T47D (cell line): ENCODE data around the gene AXIN2.

ENCODE experiments used
- DNase-seq, 2 experiments: peaks; one replicate each; pipeline versions ENCODE4 v3.0.0 to v3.0.0-alpha.2; 2011 to 2012; ENCODE audit warnings: low read depth in 1 of 2, low spot score in 1 of 2
- JUND ChIP-seq: IDR thresholded peaks from 2 replicates; pipeline ENCODE4 v1.6.1; 2012; ENCODE audit warnings: low read depth
- in situ Hi-C: cut with HindIII; loops from 2 replicates; pipeline ENCODE4 v1.10.0; 2016; ENCODE audit warnings: low sequenced_read_pairs, low pct_unique_long_range_greater_than_20kb

Gene AXIN2, protein sequence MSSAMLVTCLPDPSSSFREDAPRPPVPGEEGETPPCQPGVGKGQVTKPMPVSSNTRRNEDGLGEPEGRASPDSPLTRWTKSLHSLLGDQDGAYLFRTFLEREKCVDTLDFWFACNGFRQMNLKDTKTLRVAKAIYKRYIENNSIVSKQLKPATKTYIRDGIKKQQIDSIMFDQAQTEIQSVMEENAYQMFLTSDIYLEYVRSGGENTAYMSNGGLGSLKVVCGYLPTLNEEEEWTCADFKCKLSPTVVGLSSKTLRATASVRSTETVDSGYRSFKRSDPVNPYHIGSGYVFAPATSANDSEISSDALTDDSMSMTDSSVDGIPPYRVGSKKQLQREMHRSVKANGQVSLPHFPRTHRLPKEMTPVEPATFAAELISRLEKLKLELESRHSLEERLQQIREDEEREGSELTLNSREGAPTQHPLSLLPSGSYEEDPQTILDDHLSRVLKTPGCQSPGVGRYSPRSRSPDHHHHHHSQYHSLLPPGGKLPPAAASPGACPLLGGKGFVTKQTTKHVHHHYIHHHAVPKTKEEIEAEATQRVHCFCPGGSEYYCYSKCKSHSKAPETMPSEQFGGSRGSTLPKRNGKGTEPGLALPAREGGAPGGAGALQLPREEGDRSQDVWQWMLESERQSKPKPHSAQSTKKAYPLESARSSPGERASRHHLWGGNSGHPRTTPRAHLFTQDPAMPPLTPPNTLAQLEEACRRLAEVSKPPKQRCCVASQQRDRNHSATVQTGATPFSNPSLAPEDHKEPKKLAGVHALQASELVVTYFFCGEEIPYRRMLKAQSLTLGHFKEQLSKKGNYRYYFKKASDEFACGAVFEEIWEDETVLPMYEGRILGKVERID

DNA sequence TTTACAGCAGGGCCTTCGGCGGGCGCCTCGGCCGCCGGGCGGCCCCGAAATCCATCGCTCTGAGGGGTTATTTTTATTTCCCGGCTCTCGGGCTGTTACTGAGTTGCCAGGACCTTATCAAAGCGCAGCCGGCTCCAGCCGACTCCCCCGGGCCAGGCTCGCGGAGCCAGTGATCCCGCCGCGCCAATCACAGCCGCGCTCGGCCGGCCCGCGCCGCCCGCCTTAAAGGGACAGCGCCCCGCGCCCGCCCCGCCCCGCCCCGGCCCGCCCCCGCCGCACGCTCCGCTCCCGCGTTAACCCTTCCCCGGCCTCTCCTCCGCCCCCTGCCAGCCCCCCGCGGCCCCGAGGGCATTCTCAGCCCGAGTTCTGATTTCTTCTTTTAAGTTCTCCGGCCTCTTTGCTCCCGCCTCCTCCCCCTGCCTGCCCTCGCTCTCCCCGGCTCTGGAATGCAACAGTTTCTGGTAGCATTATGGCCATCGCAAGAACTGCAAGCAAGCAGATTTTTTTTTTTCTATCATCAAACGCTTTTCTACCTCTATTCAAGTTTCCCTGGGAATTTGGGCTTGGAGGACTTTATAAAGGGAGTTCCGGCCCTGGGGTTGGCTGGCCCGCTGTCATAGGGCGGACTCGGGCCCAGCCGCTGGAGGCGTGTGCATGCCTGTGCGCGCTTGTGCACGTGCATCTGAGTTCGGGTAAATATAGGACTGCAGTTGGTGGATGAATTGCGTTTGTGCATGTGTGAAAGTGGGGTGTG lies at the start of gene AXIN2:
Gene AXIN2, minus strand, starts transcription at position 197 of the 754 bp plus-strand sequence. CDS start 3,028 bp downstream, outside the sequence.
- DNase-seq = peak; percentile 86 to 99
- no peak for TF ChIP-seq JUND
- in situ Hi-C loops = no loop called here

DNA sequence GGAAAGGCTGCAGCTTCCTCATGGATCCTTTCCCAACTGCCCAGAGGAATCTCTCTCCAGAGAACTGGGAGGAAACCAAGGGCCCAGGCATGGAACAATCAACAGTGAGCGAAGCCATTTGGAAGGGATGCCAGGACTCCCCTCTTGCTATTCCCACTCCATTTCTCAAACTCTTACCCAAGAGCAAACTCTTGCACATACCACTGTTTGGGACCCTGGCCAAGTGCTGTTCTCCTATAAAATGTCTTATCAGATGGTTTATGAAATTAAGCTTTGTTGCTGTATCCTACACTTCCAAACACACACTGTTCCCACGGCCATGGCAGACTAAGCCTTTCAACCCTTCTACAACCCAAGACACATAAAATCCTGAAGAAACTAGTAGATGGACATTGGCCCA lies 48.3 kb upstream of the AXIN2 start:
- in situ Hi-C loops = no loop called here
- no peak for TF ChIP-seq JUND
- peak in 1 of 2 experiments; percentile 64 for DNase-seq

DNA sequence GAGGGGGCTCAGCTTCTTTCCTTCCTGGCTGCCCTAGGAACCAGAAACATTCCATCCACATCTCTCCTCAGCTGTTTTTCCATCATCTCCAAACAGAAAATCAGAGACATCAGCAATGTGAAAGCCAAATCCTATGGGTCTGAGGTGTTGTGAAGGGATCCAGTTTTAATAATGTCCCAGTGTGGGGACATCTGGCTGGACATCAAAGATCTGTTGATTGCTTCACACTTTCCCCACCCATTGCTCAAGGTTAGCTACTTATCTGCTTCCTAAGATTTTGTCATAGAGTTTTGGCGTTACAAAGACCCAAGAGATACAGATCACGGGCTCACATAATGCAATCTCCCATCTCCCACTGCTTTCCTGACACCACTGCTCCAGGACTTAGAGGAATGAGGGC lies 47.8 kb upstream of the AXIN2 start:
- no peak for TF ChIP-seq JUND
- DNase-seq = no peak
- in situ Hi-C loops = no loop called here

DNA sequence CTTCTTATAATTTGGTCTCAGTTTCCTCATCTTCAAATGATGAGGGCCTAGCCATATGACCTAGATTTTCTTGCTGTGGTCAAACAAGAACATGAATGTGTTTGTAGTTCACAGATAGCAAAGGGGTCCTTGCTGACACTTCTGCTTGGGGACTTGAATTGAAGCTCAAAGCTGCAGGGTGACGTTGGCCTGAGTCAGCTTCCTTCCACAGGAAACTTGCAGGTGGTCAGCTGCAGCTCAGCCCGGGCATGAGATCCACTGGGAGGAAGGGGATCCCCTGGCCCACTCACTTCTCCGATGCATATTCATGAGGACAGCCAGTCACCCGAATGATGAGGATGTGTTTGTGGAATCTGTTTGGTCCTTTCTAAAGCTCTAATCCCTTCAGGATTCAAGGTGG lies 42.6 kb upstream of the AXIN2 start:
- no peak for TF ChIP-seq JUND
- no peak for DNase-seq
- in situ Hi-C loops = no loop called here

DNA sequence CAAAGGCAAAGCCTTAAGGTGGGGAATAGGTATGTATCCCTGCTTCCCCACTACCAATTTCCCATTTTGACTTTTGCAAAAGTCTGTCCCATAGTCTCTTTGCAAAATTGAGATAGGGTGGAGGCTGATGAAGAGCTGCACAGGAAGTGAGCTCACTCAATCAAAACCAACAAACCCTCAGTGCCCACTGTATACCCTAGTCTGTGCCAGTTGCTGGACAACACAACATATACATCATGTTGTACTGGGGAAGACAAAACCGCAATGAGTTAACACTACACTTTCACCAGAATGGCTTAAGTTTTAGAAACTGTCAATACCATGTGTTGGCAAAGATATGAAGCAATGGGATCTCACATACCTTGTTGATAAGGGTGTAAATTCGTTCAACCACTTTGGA lies 40.4 kb upstream of the AXIN2 start:
- DNase-seq = no peak
- no peak for TF ChIP-seq JUND
- in situ Hi-C loops = no loop called here

DNA sequence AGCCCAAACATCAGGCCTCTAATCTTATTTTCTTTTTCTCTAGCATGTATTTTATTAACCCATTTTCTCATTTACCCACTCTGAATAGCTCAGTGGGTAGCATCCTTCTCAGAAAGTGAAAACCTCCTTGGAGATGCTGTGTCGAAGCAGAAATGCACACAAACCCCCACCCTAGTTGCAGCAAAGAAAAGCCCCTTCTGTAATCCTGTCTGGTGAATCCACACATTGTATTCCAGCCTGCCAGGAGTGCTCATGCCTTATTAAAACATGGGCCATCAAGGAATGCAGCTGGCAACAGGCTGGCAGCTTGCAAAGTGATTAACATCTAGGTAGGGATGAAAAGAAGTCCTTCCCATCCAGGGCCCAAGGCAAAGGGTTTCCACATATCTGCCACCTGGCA lies 39.7 kb upstream of the AXIN2 start:
- DNase-seq = no peak
- TF ChIP-seq JUND = no peak
- in situ Hi-C loops = no loop called here

DNA sequence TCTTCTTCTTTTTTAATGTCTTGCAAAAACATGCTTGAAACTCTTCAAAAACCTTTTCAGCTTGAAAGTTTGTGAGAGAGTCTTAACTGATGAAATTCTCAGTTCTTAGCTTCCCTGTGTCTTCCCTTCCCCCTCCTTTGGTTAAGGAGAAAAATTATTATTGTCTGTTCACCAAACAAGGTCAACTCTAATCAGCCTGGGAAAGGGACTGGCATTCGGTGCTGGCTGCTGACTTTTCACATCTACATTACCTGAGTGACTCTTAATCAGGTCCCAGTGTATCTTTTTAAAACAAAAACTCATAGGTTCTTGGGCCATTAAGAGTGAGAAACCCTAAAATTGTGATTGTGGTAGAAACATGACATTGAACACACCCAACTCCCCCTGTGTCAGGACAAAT lies 39.1 kb upstream of the AXIN2 start:
- in situ Hi-C loops = no loop called here
- no peak for TF ChIP-seq JUND

DNA sequence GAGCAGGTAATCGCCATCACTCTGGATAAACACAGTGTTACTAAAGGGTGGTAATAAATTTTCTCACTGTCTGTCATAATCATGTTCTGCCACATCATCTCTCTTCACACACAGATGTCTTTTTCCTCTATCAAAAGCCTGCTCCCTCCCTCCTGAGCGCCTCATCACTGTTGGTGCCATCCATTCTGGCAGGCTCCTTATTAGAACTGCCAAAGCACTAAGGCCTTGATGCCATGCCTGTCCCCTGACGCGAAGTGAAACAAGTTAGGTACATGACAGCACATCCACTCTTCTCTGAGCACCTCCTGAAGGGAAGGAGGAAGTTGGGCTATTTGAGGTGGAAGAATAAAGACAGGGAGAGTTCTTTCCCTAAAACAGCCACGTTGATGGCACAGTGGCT lies 38.2 kb upstream of the AXIN2 start:
- in situ Hi-C loops = no loop called here
- no peak for TF ChIP-seq JUND
- no peak for DNase-seq

More for the DNA sequence above, 39.1 kb upstream of the AXIN2 start:
- DNase-seq = no peak

DNA sequence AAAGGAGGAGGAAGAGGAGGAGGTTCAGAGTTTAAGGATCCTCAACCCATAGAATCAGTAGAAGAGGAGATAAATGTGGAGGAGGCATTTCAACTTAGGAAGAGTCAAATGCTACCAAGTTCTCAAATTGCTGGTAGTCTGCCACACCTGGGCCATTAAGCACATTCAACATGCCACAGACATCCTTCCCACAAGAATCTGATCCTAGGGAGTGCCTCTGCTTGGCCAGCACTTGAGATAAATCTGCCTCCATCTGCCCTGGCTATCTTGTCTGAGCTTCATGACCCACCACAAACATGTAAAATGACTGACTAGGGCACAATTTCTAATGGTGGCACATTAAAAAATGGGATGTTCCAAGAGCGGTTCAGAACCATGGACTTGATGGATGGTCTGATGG lies 37.3 kb upstream of the AXIN2 start:
- in situ Hi-C loops = no loop called here
- no peak for DNase-seq
- TF ChIP-seq JUND = no peak

DNA sequence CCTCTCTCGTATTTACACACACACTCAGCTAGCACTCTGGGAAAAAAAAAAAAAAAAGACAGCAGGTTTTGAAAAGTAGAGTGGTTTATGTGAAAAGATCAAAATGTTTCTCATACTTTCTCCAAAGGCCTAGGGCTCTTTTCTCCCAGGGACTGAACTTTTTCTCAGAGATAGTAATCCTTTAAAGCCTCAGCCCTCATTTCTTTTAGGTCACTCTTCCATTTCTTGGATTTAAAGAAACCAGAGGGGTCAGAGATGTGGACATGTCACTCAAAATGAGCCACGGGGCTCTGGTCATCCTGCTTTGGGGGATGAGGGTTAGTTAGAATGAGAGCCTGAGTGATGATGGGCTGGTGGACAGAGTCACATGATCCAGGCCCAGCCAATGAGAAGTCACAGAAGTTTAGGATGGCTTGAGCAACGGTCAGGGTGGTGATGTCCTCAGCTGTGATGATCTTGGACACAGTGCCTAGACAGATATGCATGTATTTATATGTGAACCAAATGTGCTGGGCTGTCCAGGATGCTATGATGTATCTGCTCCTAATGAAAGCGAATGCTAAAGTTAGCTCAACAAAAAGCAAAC lies 33.7 kb upstream of the AXIN2 start:
- TF ChIP-seq JUND = no peak
- no peak for DNase-seq
- in situ Hi-C loops = no loop called here

DNA sequence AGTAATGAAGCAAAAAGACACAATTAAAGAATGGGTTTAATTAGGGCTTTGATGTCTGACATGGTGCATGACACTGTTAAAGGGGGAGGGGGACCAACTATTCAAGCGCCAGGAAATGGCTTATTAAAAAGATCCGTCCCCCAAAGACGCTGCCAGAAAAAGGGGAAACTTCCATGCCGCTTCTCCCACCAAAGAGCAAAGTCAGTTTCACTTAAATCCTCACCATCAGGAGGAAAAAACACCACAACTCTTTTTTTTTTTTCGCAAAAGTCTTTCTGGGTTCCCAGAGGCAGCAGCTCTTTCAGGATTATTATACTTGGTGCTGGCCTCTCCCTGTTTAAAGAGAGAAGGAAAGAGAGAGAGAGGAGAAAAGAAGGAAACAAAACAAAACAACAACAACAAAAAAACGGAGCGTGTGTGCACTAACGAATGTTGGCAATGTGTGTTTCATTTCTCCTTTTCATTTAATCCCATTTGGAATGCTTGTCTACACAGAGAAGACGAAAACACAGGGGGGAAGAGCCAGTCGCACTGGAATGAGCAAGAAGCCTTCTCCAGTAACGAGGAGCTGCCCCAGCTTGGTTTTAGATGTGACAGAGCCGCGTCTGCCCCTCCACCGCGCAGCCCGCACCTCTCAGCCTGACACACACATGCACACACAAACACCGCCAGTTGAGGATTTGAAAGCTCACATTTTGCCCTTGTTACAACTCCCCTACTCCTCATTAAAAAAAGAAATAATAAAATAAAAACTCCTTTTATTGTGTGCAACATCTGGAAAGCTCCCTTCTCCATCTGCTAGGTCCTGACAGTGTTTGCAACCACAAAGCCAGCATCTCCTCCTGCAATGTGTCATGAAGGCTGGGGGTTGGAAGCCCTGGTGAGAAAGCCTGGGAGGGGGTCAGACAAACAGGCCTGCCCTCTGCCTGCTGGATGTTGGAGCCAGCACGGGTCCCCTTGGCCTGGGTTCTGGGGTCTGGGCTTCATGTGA lies 32.7 kb upstream of the AXIN2 start:
- DNase-seq = no peak
- in situ Hi-C loops = no loop called here
- TF ChIP-seq JUND = no peak
